Activated CD4-positive, CD25-positive, alpha-beta regulatory T cell treated with anti-CD3 and anti-CD28 coated beads, Interleukin-2, amount 50 U/mL, for 24 hours (primary cell): Measurements from ENCODE around the gene BAHCC1.

Source experiments
- ATAC-seq, 2 donors: fragments of 150-1000 bp; cut with Tn5 transposase; one replicate each; pipeline ENCODE4 v1.10.0; 2021; ENCODE audit warnings: mild to moderate bottlenecking in 1 of 2, moderate library complexity in 1 of 2

Gene BAHCC1

DNA sequence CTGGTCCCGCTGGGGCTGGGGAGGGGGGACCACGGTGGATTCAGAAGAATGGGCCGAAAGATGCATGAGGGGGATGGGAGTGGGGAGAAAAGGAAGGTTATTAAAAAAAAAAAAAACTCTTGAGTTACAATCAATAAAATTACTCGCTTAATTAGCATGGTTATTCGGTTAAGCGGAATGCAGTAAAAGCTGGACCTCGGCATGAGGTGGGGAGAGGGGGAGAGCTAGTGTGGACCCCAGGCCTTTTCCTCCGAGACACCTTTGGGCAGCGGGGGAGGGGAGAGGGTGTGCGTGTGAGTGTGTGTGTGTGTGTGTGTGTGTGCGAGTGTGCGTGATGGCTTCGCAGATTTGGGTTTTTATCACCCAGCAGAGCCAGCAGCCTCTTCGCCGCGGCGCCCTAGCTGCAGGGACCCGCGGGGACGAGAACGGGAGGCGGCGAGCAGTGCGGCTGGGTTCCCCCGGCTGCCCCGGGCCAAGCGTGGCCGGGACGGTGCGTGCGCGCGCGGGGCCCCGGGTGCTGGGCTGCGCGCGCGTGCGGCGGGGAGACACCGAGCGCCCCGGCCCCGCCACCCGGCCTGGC is 3.7 kb downstream of the BAHCC1 start:
- ATAC-seq, result no peak

- ATAC-seq, result no peak
These were observed 4.4 kb downstream of the BAHCC1 start for GRCh38 chr17:81399481-81400153.

DNA sequence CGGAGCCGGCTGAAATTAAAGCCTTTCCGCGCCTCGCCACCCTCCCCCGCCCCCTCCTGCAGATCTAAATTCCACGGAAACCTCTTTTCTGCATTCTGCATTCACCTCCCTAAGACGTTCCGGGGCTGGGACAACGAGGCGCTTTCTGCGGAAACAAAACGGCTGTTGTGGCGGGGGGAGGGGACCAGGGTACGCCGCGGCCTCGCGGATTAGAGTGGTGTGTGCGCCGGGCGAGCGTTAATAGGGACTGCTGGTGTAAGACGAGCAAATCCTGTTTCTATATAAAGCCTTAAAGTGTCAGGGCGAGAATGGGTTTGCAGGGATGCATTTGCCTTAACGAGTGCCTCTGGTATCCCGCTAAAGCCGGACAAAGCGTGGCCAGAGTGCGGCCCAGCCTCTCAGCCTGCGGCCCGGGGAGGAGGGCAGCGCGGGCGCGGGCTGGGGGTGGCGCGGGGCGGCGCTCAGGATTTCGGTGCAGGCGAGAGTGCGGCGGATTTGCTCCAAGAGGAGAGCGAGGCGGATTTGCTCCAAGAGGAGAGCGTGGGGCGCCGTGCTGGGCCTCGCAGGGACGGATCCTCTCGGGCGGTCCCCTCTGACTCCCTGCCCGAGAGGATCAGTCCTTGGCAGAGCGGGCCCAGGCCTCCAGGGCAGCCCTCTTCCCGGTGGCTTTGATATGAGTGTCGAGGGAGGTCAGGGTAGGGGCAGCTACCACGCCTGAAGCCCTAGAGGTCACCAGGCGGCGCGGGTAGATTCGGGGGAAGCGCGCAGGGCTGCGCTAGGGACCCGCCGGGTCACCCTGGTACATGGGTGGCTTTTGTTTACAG is 5.1 kb downstream of the BAHCC1 start:
- no peak for ATAC-seq

- ATAC-seq, result no peak
These were observed 5.9 kb downstream of the BAHCC1 start for GRCh38 chr17:81400996-81401722.

DNA sequence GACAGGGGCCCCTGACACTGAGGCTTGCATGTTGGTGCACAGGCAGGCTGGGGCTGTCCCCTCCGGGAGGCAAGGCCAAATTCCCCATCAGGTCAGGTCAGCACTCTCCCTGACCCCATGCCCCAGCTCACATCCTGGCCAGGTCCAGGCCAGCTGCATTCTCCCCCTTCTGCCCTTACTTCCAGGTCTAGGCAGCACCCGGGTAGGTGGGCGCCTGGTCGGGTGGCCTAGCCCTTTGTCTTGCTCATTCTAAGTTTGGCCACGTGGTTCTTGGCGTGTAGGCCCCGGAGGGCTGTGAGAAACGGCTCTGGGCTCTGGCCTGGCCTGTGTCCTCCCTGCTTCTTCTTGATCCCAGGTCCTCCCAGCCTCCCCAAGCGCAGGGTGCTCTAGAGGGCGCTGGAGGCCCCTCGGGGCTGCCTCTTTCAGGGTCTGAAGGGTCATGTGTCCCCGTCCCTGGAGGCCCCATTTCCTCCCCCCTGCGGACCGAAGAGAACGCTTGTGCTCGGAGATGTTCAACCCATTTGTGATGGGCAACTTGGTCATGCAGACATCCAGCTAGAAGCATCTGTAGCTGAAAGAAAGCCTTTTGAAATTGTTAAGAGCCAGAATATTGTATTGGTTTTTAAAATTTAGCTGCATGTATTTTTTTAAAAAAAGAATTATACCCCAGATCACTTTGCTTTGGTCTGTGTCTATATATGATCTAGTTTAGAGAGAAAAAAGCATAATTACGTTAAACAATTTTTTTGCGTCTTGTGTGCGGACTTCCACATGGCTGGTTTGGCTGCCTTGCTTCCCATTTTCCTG is 6.7 kb downstream of the BAHCC1 start:
- ATAC-seq, result no peak

DNA sequence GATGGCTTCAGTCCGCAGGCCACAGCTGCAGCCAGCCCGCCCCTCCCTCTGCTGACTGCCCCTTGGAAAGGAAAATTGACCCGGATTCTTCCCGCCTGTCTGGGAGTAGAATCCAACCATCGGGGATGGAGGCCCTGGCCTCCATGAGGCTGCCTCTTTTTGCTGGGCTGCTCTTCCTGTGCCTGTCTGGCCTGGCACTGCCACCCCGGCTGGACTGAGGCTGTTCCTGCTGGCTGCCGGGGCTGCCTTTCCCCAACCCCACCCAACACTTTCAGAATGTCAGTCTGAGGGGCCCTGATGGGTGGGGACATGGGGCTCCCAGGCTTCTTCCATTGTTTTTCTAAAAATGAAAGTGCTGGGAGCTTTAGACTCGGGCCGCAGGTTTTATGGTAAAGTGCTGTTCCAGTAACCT is 7.3 kb downstream of the BAHCC1 start:
- ATAC-seq, result no peak

GRCh38 chr17:81402981-81403467 is 7.8 kb downstream of the BAHCC1 start:
- ATAC-seq, result no peak

- ATAC-seq, result no peak
These were observed 8.6 kb downstream of the BAHCC1 start for GRCh38 chr17:81403671-81404534.

DNA sequence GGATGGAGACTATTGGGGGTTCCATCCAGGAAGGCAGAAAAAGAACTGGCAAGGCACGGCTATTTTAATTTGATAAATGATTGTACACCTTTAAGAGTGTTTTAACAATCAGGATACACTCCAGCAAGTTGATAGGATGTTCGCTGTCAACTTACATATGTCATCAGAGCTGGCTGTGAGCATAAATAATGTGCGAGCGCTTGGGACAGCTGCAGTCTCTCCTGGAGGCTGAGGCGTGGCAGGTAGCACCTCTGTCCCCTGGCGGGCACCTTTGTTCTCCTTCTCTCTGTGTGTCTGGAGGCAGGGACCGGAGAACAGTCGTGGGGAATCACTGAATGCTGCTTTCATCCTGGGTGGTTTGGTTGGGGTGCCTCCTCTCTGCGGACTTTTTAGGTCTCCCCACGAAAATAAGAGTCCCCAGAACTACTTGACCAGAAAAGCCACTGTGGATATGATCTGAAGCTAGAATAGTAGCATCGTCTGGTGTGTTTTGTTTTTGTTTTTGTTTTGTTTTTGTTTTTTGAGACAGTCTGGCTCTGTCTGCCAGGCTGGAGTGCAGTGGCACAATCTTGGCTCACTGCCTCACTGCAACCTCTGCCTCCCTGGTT is 9.4 kb downstream of the BAHCC1 start:
- no peak for ATAC-seq

- ATAC-seq, result no peak
These were observed 10.2 kb downstream of the BAHCC1 start for GRCh38 chr17:81405411-81405872.

GRCh38 chr17:81406117-81406953 is 11.1 kb downstream of the BAHCC1 start:
- ATAC-seq, result no peak

GRCh38 chr17:81408049-81408448 is 12.8 kb downstream of the BAHCC1 start:
- no peak for ATAC-seq

DNA sequence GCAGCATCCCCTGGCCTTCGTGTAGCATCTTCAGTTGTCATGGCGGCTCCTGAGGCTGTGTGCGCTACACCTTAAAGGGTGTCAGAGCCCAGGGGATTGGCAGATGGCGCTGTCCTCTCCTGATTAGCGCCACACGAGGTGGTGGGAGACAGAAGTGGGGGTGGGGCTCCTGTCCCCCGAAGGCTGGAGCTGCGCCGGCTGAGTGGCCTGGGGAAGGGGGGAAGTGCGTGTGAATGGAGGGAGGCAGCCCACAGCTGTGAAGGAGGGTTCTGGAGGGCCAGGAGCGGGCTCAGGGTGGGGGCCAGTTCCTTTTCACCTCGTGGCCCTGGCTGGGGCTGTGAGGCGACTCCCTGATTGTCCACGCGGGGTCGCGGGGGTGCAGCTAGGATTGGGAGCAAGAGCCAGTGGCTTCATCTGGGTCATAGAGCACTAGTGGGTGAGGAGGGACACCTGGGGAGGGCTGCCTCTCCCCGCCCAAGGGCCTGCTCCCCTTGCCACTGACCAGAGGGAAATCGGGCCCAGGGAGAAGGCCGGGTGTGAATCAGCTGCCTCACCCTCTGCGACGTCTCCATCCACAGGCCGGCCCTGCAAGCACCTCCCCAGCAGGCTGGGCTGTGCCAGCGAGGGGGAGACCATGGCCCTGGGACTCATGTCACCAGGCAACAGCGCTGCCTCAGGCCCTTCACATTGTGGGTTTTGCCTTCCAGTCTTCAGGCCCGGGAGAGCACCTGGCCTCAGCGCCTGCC is 14.1 kb downstream of the BAHCC1 start:
- no peak for ATAC-seq

GRCh38 chr17:81410852-81411251 is 15.6 kb downstream of the BAHCC1 start:
- ATAC-seq, result no peak

DNA sequence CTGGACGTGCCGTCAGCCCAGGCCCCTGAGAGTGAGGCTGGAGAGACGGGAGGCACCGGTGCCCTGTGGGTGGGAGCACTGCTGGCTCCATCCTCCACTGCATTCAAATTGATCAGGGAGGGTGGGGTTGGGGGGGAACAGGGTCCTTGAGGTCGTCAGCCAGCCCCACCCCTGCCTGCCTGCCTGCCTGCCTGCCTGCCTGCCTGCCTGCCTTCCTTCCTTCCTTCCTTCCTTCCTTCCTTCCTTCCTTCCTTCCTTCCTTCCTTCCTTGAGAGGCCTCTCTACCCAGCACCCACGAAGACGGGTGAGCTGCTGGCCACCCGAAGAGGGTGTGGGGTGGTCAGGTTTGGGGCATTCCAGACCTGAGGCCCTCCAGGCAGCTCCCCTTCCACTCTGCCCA is 16.0 kb downstream of the BAHCC1 start:
- ATAC-seq, result no peak

GRCh38 chr17:81412490-81413093 is 17.3 kb downstream of the BAHCC1 start:
- peak; percentile 60 to 67 for ATAC-seq

DNA sequence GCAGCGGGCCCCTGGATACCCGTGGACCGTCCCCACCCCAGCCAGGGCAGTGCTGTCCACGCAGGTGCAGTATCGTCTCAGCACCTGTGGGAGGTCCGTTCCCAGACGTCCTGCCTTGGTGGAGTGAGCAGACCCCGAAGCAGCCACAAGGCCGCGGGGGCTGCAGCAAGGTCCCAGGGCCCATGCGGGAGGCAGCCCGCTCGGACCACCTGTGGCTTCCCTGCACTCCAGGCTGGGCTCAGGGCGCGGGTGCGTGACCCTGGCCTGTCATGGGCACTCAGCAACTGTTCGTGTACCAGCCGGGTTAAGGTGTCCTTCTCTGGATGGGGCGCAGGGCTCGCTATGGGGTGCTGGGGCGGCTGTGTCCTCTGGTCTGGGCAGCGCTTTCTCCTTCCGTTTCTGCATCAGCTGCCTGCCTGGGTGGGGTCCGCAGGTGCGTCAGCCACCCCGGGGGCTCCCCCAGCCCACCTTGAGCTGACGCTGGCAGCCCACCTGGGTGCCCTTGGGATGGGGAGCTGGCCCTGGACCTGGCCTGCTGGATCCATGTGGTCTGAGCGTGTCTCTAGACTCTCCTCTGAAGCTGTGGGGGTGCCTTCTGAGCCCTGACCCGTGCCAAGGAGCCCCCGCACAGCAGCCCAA is 18.4 kb downstream of the BAHCC1 start:
- ATAC-seq, result no peak
